ELR (cell line): ENCODE results near the gene AKR7A2.
"Not testable (repeated sequence)": the region's sequence is repeated elsewhere in the genome, so short reads cannot be mapped to it uniquely, and the experiment has no call there.

Source experiments
- DNase-seq: peaks from one replicate; pipeline ENCODE4 v3.0.0-alpha.2; 2015; ENCODE audit warnings: low read depth

Gene AKR7A2

DNA sequence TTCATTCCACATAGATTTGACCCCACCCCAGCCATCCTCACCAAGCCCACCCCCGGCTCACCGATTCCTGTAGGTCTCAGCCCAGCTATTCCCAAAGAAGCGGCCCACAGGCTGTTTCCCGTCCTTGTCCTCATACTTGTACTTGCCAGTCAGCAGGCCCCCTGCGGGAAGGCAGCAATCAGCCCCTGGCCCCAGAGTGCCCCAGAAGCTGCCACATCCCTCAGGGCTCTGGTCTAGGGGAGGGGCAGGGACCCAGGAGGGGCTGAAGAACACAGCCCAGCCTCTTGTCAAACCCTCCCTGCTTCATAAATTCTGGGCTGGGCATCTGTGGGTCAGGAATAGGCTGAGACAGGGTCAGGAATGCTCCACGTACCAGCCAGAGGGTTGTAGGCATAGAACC, 5.0 kb downstream of the AKR7A2 start:
- no peak for DNase-seq

DNA sequence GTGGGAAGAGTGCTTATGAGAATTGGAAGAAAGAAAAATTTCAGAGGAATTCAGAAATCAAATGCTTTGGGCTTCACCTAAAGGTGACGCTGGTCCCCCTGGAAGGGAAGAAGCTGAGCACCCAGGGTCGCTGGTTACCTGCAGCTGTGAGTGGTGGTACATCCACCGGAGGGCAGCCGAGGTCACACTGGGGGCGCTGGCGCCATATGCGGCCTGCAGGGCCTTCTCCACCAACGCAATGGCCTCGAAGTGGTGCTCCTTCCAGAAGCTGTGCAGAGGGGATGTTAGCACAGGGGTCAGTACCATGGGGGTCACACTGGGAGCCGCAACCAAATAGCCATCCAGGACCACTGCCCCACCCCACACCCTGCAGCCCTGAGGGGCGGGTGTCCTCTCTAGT, 6.1 kb downstream of the AKR7A2 start:
- no peak for DNase-seq

DNA sequence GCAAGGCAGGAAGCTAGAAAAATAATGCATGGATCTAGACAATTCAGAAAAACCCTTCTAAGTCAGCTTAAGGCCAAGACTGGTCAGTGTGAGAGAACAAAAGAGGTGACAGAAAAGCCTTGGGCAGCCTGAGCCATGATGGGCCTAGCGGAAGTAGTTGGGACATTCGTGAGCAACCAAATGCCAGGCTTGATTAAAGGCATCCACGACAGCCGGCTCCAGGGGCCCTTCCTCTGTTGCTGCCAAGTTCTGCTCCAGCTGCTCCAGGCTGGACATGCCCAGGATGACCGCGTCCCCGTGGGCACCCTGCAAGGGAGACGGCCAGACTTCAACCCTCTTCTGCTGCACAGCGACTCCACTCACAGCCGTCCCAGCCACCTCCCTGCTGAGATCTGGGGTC, 7.9 kb downstream of the AKR7A2 start:
- not testable (repeated sequence) for DNase-seq

DNA sequence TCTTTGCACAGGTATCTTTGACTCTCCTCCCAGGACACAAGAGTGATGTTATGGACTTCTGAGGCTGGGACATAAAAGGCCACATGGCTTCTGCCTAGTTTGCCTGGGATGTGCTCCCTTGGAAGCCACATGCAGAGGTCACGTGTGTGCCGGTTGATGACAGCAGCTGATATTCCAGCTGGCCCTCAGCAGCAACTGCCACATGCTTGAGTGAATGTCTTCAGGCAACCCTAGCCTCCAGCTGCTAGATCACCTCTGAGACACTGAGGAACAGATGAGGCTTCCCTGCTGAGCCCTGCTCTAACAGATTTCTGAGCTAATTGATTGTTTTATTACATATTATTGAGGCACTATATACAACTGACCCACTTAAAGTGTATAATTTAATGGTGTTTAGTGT, 11.7 kb downstream of the AKR7A2 start:
- DNase-seq = no peak

DNA sequence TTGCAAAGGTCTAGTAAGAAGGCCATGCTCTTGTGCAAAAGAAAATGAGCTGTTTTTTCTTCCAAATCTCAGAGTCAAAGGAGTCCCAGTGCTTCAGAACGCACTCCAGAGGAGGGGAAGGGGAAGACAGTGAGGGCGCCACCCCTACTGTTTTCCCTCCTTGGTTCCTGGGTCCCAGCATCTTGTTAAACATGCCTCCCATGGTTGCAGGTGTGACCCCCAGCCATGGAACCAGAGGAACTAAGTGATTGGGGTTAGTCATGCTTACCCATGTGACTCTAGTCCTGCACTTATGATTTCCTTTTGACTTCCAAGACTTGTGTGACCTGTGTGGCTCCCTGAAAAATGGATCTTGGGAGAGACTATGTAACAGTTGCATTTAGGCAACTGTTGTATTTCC, 17.3 kb downstream of the AKR7A2 start:
- DNase-seq = no peak

DNA sequence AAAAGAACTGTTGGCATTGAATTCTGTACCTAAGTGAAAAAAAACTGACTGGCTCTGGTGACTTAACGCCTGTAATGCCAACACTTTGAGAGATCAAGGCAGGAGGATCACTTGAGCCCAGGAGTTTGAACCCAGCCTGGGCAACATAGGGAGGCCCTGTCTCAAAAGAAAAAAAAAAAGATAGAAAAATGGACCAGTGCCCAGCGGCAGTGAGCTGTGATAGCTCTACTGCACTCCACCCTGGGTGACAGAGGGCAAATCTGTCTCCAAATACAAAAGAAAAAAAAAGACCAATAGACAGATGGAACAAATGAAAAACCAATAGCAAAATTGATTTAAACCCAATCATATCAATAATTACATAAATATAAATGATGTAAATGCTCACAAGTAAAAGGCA, 22.7 kb downstream of the AKR7A2 start:
- DNase-seq = no peak

DNA sequence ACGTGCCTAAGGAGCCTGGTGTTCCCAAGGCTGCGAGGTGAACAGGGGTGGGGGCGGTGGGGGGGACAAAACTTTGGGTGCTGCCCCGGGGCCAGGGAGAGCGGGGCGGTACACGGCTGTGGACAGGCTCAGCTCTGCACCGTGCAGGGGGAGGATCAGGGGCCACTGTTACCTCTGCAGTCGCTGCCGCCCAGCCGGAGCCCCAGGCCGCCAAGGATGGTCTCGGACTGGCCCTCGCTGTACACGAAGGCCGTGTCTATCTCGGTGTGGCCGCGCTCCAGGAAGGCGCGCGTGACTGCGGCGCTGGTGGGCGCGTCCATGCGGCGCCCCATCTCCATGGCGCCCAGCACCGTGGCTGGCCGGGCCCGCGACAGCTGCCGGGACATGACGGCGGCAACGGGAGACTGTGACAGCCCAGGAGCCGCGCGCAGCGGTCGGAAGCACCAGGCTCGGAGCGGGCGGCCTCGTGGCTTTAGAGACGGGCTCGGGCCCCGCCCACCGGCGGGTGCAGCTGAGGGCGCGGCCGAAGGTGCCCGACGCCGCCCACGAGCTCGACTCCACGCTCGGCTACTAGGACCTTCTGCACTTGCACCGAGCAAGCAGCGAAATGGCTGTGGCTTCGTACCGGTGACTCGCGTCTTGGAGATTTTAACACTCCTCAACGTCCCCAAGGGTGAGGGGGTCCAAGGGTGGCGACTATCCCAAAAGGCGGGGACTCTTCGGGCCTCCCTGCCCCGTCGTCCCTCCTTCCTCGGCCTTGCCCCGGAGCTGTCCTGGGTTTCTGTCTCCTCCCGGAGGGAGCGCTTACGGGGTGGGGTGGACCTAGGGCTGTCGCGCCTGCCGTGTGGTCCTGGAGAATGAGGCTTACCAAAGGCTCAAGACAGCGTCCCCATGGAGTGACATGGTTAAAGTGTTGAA, 23.4 kb downstream of the AKR7A2 start, which contains the start of gene AKR7A3:
Gene AKR7A3, minus strand, starts transcription at position 447 of the 918 bp plus-strand sequence. Its CDS starts 61 bp downstream, at position 386.
- DNase-seq = not testable (repeated sequence)

DNA sequence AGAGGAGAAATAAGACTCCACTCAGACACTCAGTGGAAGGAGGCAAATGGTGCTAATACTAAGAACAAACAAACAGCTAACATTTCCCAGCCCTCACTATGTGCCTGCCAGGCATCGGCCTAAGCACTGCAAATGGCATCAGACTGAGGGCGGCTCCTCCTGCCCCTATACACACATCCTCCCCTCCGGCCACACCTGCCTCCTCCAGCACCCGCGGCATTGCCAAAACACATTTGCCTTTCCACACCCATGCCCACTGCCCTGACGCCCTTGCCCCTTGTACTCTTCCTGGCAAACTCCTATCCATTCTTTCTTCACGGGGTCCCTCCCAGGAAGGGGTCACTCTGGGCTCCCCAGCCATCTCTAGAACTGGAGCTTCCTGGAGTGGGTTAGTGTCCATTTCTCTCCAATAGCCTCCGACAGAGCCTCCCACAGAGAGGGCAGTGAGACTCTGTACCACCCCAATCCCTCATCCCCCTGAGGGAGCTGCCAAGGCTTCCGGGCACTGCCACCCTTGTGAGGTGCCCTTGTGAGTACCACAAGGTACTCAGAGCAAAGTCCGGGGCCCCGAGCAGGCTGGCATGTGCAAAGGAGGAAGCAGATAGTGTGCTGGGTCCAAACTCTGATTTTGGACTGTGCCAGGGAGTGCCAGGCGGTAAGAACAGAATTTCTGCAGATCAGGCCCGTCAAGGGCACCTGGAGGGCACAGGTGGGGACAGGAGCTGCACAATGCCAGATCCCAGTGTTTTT, 24.3 kb downstream of the AKR7A2 start:
- no peak for DNase-seq

DNA sequence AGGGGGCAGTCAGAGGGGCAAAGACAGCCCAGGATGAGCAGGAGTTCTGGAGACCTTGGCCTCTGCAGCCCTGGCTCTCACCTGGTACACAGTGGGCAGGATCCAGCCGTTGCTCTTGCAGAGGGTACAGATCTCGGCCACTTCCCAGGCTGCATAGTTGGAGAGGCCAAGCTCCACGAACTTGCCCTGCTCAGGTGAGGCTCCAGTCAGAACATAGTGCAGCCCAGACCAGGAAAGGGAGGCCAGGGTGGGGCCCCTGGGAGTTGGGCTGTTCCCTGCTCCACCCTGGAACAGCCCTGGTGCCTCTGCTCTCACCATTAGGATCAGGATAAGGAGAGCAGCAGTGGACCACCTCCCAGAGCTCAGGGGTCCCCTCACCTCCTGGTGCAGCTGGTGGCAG, 26.1 kb downstream of the AKR7A2 start:
- DNase-seq = not testable (repeated sequence)

DNA sequence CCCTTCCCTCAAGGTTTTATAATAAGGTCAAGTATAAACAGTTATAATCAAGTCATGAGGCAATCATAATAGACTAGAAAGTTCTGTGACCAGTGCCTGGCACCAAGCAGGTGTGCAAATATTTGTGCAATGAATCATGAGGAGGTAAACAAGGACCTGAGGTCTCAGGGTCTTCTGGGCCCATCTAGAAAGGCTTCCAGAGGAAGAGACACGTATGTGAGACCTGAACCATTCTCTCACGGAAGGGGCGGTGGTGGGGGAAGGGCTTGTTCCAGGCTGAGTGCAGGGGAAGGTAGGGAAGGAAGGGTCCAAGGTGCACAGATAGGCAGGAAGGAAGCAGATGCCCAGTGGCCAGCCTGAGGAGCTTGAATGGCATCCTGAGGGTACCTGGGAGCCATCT, 26.6 kb downstream of the AKR7A2 start:
- DNase-seq = not testable (repeated sequence)

DNA sequence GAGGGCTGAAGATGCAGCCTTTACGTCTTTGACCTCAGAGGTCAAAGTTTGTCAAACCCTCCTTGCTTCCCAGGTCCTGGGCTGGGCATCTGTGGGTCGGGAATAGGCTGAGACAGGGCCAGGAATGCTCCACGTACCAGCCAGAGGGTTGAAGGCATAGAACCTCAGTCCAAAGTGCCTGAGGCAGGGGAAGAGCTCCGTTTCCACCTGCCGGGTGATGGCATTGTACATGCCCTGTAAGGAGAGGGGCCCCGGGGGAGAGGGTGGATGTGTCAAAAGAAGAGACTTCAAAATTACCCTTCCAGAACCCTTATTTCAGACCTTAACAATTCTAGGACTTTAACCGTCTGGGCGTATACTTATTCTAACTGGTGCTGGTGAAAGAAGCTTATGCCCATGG, 27.1 kb downstream of the AKR7A2 start:
- no peak for DNase-seq

DNA sequence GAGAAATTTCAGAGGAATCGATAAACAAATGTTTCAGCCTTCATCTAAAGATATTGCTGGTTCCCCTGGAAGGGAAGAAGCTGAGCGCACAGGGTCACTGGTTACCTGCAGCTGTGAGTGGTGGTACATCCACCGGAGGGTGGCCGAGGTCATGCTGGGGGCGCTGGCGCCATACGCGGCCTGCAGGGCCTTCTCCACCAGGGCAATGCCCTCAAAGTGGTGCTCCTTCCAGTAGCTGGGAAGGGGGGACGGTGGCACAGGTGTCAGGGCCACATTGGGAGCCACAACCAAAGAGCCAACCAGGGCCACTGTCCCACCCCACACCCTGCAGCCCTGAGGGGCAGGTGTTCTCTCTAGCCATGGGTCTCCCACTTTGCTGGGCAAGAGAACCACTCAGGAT, 28.1 kb downstream of the AKR7A2 start:
- DNase-seq = no peak

DNA sequence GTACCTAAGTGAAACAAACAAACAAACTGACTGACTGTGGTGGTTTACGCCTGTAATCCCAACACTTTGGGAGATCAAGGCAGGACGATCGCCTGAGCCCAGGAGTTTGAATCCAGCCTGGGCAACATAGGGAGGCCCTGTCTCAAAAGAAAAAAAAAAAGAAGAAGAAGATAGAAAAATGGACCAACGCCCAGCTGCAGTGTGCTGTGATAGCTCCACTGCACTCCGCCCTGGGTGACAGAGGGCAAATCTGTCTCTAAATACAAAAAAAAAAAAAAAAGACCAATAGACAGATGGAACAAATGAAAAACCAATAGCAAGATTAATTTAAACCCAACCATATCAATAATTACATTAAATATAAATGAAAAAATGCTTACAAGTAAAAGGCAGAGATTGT, 37.3 kb downstream of the AKR7A2 start:
- DNase-seq = no peak

DNA sequence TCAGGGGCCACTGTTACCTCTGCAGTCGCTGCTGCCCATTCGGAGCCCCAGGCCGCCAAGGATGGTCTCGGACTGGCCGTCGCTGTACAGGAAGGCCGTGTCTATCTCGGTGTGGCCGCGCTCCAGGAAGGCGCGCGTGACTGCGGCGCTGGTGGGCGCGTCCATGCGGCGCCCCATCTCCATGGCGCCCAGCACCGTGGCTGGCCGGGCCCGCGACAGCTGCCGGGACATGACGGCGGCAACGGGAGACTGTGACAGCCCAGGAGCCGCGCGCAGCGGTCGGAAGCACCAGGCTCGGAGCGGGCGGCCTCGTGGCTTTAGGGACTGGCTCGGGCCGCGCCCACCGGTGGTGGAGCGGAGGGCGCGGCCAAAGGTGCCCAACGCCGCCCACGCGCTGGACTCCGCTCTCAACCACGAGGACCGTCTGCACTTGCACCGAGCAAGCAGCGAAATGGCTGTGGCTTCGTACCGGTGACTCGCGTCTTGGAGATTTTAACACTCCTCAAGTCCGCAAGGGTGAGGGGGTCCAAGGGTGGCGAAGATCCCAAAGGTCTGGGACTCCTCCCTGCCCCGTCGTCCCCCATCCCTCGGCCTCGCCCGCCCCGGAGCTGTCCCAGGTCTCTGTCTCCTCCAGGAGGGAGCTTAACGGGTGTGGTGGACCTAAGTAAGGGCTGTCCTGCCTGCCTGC, 38.0 kb downstream of the AKR7A2 start:
- not testable (repeated sequence) for DNase-seq

DNA sequence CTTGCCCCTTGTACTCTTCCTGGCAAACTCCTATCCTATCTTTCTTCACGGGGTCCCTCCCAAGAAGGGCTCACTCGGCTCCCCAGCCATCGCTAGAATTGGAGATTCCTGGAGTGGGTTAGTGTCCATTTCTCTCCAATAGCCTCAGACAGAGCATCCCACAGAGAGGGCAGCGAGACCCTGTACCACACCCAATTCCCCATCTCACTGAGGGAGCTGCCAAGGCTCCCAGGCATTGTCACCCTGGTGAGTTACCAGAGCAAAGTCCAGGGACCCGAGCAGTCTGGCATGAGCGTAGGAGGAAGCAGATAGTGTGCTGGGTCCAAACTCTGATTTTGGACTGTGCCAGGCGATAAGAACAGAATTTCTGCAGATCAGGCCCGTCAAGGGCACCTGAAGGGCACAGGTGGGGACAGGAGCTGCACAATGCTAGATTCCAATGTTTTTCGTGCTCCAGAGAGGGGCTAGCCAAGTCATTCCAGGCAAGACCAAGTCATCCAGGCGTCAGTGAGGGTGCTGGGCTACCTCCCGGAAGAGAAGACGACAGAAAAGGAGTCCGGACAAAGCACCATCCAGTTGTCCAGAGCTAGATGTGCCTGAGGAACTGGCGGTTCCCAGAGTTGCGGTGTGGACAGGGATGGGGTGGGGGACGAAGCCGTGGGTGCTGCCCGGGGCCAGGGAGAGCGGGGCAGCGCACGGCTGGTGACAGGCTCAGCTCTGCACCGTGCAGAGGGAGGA, 38.7 kb downstream of the AKR7A2 start:
- no peak for DNase-seq

DNA sequence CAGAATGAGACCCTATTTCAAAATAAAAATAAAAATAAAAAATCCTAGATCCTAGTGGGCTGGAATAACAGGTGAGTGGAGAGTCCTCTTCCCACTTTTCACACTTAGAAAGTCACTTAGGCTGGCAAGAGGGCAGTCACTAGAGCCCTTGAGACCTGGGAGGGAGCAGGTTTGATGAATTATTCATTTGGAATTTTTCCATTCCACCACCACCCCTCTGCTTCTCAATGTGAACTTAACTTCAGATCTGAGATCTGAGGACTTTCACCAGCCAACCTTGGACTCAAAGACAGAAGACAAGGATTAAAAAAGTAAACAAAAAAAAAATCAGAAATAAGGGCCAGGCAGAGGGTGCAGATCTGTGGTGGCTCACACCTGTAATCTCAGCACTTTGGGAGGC, 39.9 kb downstream of the AKR7A2 start:
- DNase-seq = no peak

DNA sequence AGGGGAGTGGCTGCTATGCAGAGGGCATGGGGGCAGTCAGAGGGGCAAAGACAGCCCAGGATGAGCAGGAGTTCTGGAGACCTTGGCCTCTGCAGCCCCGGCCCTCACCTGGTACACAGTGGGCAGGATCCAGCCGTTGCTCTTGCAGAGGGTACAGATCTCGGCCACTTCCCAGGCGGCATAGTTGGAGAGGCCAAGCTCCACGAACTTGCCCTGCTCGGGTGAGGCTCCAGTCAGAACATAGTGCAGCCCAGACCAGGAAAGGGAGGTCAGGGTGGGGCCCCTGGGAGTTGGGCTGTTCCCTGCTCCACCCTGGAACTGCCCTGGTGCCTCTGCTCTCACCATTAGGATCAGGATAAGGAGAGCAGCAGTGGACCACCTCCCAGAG, 41.6 kb downstream of the AKR7A2 start:
- not testable (repeated sequence) for DNase-seq

DNA sequence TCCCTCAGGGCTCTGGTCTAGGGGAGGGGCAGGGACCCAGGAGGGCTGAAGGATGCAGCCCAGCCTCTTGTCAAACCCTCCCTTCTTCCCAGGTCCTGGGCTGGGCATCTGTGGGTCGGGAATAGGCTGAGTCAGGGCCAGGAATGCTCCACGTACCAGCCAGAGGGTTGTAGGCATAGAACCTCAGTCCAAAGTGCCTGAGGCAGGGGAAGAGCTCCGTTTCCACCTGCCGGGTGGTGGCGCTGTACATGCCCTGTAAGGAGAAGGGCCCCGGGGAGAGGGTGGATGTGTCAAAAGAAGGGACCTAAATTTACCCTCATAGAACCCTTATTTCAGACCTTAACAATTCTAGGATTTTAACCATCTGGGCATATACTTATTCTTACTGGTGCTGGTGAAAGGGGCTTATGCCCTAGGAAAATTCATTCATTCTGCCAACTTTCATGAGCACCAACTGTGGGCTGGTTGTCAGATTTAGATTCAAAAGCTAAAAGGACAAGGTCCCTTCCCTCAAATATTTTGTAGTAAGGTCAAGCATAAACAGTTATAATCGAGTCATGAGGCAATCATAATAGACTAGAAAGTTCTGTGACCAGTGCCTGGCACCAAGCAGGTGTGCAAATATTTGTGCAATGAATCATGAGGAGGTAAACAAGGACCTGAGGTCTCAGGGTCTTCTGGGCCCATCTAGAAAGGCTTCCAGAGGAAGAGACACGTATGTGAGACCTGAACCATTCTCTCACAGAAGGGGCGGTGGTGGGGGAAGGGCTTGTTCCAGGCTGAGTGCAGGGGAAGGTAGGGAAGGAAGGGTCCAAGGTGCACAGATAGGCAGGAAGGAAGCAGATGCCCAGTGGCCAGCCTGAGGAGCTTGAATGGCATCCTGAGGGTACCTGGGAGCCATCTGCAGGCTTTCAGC, 42.3 kb downstream of the AKR7A2 start:
- peak; percentile 42 for DNase-seq

DNA sequence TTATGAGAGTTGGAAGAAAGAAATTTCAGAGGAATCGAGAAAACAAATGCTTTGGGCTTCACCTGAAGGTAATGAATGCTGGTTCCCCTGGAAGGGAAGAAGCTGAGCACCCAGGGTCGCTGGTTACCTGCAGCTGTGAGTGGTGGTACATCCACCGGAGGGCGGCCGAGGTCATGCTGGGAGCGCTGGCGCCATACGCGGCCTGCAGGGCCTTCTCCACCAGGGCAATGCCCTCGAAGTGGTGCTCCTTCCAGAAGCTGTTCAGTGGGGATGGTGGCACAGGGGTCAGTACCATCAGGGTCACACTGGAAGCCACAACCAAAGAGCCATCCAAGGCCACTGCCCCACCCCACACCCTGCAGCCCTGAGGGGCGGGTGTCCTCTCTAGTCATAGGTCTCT, 43.5 kb downstream of the AKR7A2 start:
- no peak for DNase-seq

DNA sequence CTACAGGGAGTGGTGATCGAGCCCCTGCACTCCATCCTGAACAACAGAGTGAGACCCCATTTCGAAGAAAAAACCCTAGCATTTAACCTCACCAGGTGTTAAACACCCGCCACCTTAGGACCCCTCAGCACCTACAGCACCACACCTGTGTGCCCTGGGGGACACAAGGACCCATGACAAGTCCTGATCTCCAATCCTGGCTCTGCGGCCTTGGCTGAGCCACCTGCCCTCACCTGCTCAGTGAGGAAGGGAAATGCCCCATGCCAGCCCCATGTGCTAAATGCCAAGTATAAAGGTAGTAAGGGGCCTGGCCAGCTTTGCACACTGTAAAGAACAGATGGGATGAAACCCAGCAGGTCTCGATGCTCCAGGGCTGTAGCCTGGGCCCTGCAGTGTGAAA, 49.2 kb downstream of the AKR7A2 start:
- no peak for DNase-seq

DNA sequence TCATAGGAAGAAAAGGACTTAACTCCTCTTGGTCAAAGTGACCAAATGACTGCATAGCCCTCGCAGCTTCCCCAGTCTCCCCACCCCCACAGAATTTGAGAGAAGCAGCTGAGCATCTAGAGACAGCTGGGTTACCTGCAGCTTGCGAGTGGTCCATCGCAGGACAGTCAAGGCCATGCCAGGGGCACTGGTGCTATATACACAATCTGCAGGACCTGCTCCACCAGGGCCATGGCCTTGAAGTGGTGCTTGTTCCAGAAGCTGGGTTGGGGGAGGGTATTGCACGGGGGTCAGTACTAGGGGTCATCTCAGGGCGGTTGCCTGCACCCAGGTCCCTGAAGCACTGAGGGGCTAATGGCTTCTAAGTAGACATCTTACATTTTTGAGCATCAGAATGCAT, 49.9 kb downstream of the AKR7A2 start:
- DNase-seq = no peak
